SK-N-SH treated with all-trans-retinoic acid at 6 μM for 48 hours (cell line): ENCODE measurements around the gene EML4.

Experiments used
- ARNTL ChIP-seq: fragments of 450-650 bp; formaldehyde crosslinking; IDR thresholded peaks from 2 replicates; pipeline ENCODE4 v1.5.0; 2020; ENCODE audit warnings: low read depth, mild to moderate bottlenecking, moderate library complexity, borderline replicate concordance
- CSDC2 ChIP-seq: fragments of 250-450 bp; sonication (Bioruptor Pico); IDR thresholded peaks from 2 replicates; pipeline ENCODE4 v1.5.0; 2020; ENCODE audit warnings: mild to moderate bottlenecking, moderate library complexity
- GLIS3 ChIP-seq: fragments of 250-450 bp; sonication (Bioruptor Pico); IDR thresholded peaks from 2 replicates; pipeline ENCODE4 v1.5.0; 2020; ENCODE audit warnings: mild to moderate bottlenecking, moderate library complexity
- ISL1 ChIP-seq: fragments of 250-450 bp; sonication (Bioruptor Pico); IDR thresholded peaks from 2 replicates; pipeline ENCODE4 v2.1.2; 2022; ENCODE audit warnings: mild to moderate bottlenecking, moderate library complexity
- PATZ1 ChIP-seq: fragments of 250-450 bp; sonication (Bioruptor Pico); IDR thresholded peaks from 2 replicates; pipeline ENCODE4 v1.8.0; 2020; ENCODE audit warnings: mild to moderate bottlenecking, moderate library complexity, borderline replicate concordance
- PPARA ChIP-seq: fragments of 250-450 bp; sonication (Bioruptor Pico); IDR thresholded peaks from 2 replicates; pipeline ENCODE4 v1.5.0; 2020; ENCODE audit warnings: mild to moderate bottlenecking, borderline replicate concordance
- RARB ChIP-seq: fragments of 250-450 bp; sonication (Bioruptor Pico); IDR thresholded peaks from 2 replicates; pipeline ENCODE4 v1.8.0; 2021; ENCODE audit warnings: mild to moderate bottlenecking, moderate library complexity
- TCF4 ChIP-seq: fragments of 250-450 bp; sonication (Bioruptor Pico); IDR thresholded peaks from 2 replicates; pipeline ENCODE4 v1.8.0; 2021; ENCODE audit warnings: mild to moderate bottlenecking, moderate library complexity, borderline replicate concordance
- TSHZ2 ChIP-seq: fragments of 250-450 bp; sonication (Bioruptor Pico); IDR thresholded peaks from 2 replicates; pipeline ENCODE4 v1.5.0; 2020; ENCODE audit warnings: mild to moderate bottlenecking, moderate library complexity
- ZC3H10 ChIP-seq: fragments of 250-450 bp; sonication (Bioruptor Pico); IDR thresholded peaks from 2 replicates; pipeline ENCODE4 v1.5.1; 2021; ENCODE audit warnings: mild to moderate bottlenecking, moderate library complexity
- ZFP3 ChIP-seq: fragments of 250-450 bp; sonication (Bioruptor Pico); IDR thresholded peaks from 2 replicates; pipeline ENCODE4 v1.5.0; 2020; ENCODE audit warnings: mild to moderate bottlenecking, moderate library complexity
- ZFP30 ChIP-seq: fragments of 450-650 bp; formaldehyde crosslinking; IDR thresholded peaks from 2 replicates; pipeline ENCODE4 v1.5.0; 2022; ENCODE audit warnings: mild to moderate bottlenecking, moderate library complexity
- ZNF8 ChIP-seq: fragments of 450-650 bp; formaldehyde crosslinking; IDR thresholded peaks from 2 replicates; pipeline ENCODE4 v1.5.0; 2020; ENCODE audit warnings: mild to moderate bottlenecking, moderate library complexity

GRCh38 chr2:42132966-42133641 is 36.0 kb upstream of the EML4 start:
- TF ChIP-seq ZFP30 (no peak; the same call in 1 of the 2 replicates), ISL1 (CRISPR knock-in tag) (peak; percentile 61; the same call in 1 of the 2 replicates), ZC3H10 (CRISPR knock-in tag) (no peak), TSHZ2 (peak; percentile 93), RARB (CRISPR knock-in tag) (no peak), ARNTL (CRISPR knock-in tag) (no peak), PATZ1 (CRISPR knock-in tag) (no peak), PPARA (no peak), ZFP3 (CRISPR knock-in tag) (peak; percentile 87), GLIS3 (0 out of 2 replicates have a peak, but pooled peaks have one; percentile 60), TCF4 (CRISPR knock-in tag) (peak; percentile 96), ZNF8 (CRISPR knock-in tag) (peak; percentile 66), CSDC2 (CRISPR knock-in tag) (0 out of 2 replicates have a peak, but pooled peaks have one; percentile 12)
